Measurements from ENCODE around the gene TPT1.
"Not testable (repeated sequence)": the region's sequence is repeated elsewhere in the genome, so short reads cannot be mapped to it uniquely, and the experiment has no call there.

TPT1 gene

DNA sequence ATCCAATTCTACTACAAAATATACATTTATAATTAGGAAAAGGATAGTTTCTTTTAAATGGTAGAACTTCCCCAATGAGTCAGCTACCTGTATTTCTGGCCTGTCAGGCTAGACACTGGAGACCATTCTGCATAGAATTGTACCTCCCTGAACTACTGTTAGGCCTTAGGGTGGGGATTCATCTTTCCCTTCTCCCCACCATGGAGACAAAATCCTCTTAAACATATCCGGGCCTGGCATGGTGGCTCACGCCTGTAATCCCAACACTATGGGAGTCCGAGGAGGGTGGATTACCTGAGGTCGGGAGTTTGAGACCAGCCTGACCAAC is 24.5 kb upstream of the TPT1 start:
- DNase-seq, result no peak

DNA sequence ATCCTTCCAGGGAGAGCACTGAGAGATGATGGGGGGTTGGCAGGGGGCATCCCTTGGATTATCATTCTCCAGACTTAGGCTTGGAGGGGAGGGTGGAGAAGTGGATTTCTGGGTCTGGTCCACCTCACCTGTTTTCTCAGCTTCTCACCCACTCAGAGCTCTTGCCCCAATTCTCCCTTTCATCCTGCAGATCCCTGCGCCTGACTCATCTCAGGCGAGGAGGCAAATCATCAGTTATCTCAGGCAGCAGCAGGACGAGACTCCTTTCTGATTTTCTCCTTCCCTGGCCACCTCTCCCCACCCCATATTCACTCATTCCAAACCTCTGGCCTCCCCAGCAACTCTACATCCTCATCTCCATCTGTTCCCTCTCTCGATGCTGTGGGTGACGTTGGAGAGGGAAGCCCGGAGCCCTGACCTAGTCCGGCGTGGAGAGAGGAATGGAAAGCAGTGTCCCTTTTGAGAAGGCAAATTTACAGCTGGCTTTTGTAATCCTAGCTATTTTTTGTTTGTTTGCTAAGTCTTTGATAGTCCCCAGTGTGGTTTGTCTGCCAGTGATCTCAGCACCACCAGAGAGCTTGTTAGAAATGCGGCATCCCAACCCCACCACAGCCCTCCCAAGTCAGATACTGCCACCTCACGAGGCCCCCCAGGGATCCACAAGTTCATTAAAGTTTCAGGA is 24.0 kb upstream of the TPT1 start:
- DNase-seq, result no peak

DNA sequence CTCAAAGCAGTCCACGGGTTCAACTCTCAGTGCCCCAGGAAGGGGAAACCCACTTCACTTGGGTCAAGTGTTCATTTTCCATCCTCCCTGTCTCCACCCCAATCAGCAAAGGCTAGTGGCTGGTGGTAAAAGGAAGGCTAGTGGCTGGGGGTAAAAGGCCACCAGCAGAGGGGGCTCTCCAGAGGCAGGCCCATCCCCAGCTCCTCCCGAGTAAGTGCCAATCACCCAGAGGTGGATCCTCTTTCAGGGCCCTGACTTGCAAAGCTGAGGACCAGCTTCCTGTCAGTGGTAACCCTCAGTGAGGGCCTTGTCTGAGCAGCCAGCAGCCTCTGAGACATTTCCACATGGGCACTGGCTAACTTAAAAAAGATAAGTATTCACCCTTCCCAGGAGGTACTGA is 22.0 kb upstream of the TPT1 start:
- no peak for DNase-seq

DNA sequence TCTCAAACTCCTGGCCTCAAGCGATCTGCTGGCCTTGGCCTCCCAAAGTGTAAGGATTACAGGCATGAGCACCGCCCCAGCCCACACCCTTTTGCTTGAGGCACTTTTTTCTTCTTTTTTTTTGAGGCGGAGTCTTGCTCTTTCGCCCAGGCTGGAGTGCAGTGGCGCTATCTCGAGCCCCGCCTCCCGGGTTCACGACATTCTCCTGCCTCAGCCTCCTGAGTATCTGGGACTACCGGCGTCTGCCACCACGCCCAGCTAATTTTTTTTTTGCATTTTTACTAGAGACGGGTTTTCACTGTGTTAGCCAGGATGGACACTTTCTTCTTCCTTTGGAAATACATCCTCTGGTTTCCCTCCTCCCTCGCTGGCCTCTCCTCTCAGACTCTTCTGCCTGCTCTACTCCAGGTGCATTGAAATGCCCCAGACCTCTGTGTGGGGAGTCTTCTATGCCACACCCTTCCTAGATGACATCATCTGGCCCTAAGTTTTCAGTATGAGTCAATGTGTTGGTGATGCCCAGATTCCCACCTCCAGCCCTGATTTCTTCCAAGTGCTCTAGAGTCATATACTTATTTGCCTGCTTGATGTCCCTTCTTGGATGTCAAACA is 20.7 kb upstream of the TPT1 start:
- DNase-seq, result no peak

DNA sequence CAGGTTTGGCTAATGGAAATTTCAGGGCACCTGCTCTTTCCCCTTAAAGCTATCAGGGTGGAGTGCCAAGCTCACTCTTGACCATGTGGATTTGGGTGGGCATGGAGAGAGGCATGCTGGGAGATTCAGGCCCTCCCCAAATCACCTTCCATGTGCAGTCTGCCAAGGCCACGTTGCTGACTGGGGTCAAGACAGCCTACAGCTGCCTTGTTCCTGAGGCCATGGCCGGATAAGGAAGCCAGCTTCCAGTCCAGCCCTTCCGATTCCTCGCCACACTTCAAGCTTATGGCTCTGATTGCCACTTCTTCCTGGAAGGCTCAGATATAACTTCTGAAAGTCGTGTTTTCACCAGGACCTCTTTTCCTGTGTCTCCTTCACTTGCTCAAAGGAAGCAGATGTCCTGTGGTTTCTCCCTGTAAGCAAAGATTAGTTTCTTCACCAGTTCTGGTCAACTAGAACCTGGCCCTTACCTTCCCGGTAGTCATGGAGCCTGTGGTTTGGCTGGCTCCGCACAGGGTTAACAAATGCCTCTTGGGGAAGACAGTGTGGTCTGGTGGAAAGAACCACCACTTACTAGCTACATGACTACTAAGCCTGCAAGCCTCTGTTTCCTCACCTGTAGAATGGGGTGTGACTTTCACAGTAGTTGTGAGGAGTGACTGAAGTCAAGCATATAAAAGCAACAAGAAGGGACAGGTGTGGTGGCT is 16.1 kb upstream of the TPT1 start:
- peak; percentile 76 for DNase-seq

DNA sequence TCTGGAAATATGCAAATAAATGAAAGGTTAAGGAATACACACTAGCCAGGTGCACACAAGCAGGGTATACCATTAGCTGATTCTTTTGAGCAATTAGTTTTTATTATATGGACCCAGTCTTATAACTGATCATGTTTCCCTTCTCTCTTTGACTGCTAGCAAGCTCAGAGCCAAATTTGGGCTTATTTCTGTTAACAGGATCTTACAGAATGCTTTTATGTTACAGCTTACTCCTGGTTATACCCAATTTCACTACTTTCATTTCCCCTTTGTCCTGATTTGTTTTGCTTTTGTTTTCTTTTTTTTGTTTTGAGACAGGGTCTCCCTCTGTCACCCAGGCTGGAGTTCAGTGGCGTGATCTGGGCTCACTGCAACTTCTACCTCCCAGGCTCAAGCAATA is 12.9 kb upstream of the TPT1 start:
- no peak for DNase-seq

DNA sequence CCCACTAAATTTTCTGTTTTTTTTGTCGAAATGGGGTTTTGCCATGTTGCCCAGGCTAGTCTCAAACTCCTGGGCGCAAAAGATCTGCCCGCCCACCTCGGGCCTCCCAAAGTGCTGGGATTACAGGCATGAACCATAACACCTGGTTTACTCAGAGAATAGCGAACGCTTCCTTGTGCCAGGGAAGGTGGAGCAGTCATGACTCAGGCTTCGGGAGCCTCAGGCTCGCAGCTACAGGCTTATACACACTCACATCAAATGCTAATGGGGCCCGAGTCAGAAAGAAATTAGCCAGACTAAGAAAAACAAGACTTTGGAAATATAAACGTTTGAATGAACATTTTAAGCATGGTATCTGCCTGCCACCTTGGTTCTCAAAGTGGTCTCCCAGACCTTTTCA is 11.0 kb upstream of the TPT1 start:
- no peak for DNase-seq

DNA sequence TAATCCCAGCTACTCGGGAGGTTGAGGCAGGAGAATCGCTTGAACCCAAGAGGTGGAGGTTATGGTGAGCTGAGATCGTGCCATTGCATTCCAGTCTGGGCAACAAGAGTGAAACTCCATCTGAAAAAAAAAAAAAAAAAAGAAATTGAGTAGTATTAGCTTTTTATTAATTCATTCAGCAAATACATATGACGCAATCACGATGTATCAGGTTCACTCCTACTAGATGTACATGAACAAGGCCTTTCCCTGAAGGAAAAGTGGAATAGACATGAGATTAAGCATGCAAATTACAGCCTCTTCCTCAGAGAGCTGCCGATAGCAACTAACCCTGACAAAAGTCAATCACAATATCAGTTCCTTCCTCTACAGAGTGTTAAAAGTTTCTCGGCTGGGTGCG is 9.2 kb upstream of the TPT1 start:
- DNase-seq, result no peak

DNA sequence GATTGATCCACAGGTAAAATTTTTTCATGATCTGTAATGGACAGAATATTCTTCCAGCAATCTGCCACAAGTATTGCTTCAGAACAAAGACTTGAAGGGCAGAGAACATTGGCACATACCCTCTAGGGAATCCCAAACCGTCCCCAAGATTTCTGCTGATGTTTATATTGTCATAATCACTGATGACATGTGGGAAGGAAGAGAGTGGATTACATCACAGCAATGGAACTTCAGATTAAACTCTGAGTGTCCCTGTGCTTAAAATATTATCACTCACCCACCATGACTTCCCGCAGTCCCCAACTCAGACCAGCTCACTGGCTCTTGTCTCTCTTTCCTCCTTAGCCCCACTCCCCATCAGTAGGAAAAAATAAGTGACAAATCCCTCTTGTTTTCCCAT is 8.5 kb upstream of the TPT1 start:
- no peak for DNase-seq

DNA sequence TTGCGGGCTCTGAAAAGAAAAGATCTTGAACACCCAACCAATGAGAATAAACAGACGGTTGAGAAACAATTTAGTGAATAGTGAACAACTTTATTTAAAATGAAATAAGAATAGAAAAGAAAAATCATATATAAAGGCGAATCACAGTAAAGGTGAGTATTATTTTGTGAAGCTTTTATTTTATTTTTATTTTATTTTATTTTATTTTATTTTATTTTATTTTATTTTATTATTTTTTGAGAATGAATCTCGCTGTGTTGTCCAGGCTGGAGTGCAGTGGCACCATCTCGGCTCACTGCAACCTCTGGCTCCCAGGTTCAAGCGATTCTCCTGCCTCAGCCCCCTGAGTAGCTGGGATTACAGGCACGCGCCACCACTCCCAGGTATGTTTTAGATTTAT is 3.1 kb upstream of the TPT1 start:
- not testable (repeated sequence) for DNase-seq

DNA sequence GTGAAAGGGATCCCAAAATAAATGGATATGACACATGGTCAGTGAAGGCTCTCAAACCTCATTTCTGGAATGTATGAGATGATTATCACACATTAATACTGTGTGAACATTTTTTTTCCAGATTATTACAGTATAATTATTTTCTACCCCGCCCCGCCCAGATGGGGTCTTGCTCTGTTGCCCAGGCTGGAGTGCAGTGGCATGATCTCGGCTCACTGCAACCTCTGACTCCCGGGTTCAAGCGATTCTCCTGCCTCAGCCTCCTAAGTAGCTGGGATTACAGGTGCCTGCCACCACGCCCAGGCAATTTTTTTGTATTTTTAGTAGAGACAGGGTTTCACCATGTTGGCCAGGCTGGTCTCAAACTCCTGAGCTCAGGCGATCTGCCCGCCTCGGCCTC is 2.1 kb upstream of the TPT1 start:
- DNase-seq, result not testable (repeated sequence)

DNA sequence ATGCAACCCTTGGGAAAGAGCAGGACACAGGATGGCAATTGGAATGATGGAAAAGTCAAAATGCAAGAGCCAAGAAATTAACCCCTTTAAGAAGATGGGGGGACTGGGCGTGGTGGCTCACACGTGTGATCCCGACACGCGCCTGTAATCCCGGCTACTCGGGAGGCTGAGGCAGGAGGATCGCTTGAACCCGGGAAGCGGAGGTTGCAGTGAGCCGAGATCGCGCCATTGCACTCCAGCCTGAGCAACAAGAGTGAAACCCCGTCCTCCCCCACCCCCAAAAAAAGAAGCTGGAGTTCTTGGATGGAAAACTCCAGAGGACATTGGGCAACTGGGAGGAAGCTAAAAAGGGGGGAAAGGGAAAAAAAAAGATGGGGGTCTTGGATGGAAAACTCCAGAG is 1.7 kb upstream of the TPT1 start:
- not testable (repeated sequence) for DNase-seq

DNA sequence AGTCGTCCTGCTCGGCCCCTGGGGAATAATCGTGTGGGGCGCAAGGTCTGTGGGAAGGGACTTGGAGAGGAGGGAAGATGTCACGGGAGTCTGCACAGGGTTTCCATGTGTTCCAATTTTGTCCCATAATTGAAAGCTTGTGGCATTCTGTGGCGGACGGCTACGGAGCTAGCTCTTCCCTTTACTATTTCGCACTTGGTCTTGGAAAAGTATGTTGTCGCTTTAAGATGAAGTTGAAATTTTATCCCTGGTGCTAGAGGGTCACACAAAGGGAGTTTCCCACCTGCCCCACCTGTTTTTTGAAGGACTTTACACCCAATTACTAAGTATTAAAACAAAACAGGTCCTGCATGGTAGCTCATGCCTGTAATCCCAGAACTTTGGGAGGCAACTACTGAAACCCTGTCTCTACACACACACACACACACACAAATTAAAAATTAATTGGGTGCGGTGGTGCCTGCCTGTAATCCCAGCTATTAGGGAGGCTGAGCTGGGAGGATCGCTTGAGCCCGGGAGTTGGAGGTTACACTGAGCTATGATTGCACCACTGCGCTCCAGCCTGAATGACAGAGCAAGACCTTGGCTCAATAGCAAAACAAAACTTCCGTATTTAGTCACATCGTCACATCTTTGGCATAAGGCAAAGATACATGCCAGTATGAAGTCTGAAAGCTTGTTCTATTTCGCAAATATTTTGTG is 967 bp upstream of the TPT1 start:
- DNase-seq, result no peak

DNA sequence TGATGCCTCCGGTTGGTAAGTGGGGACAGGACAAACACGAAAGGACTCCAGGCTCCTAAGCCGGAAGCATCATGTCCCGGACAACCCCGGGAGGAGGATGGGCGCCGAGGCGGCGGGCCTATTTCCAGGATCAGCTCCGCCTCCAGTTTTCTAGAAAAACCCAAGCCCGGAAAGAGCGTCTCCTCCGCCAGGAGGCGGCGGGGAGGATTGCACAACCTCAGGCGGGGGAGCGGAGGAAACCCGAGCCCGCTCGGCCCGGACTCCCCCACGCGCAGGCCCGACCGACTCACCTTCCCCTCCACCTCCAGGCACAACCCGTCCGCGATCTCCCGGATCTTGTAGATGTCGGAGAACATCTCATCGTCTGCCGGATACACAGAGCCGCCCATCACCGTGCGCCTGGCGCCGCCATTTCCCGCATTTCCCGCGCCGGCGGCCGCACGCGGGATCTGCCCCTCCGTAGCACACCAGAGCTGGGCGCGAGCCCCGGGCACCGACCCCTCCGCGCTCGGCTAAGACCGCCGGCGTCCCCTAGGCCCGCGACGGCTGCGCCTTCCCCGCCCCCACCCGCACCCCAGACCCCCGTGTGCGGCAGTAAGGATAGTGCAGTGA is 455 bp downstream of the TPT1 start:
- DNase-seq, result peak; percentile 52

DNA sequence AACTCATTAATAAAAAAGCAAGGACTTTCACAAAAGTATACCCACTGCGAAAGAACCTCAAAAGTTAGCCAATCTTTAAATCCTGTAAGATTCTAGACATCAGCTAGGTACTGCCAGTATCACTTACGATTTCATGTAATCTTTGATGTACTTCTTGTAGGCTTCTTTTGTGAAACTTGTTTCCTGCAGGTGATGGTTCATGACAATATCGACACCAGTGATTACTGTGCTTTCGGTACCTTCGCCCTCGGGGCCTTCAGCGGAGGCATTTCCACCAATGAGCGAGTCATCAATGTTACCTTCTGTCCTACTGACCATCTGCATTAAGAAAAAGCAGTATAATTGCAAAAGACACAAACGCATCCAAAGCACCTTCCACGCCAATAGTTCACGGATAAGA is 1.1 kb downstream of the TPT1 start:
- no peak for DNase-seq

DNA sequence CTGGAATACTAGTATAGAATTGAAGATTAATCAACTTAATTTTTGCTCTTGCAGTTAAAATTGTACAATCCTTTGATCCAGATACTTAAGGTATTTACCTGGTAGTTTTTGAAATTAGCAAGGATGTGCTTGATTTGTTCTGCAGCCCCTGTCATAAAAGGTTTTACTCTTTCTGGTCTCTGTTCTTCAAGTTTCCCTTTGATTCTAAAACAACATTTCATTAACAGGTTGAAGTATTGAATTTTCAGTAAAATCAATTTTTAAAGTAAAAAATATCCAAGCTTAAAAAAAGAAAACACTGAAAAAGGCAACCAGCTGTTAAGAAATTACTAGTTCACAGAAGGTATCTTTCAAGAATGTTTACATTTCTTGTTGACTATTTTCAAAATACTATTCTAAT is 1.6 kb downstream of the TPT1 start:
- no peak for DNase-seq

DNA sequence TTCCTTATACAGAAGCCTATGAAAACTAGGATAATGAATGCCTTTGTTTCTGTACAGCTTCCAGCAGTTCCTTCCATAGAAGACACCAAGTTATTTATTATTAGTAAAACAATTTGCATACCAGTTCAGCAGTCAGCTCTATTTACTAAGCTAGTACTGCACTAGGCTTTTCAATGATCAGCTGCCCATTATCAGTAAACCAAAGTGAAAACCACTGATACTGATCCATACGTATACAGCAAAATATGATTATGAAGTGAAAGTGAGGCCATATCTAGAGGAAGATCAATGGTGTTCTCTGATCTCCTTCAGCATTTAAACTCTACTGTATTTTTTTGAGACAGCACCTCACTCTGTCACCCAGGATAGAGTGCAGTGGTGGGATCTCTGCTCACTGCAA is 3.2 kb downstream of the TPT1 start:
- no peak for DNase-seq

DNA sequence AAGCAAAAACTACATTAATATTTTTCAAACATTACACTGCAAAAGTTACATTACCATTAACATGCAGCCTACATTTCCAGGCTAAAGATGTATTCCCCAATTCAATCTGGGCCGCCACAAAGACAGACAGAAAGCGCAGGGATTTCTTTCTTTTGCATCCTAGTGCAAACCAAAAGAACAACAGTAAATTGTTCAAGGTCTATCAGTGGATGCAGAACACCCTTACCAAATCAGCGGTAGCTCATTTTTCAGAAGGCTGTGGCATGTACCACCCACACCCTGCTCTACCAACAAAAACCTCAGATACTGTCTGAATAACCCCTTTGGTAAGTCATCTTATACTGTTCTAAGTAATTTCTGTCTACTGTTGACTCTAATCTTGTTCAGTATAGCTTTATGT is 3.6 kb downstream of the TPT1 start:
- DNase-seq, result no peak

DNA sequence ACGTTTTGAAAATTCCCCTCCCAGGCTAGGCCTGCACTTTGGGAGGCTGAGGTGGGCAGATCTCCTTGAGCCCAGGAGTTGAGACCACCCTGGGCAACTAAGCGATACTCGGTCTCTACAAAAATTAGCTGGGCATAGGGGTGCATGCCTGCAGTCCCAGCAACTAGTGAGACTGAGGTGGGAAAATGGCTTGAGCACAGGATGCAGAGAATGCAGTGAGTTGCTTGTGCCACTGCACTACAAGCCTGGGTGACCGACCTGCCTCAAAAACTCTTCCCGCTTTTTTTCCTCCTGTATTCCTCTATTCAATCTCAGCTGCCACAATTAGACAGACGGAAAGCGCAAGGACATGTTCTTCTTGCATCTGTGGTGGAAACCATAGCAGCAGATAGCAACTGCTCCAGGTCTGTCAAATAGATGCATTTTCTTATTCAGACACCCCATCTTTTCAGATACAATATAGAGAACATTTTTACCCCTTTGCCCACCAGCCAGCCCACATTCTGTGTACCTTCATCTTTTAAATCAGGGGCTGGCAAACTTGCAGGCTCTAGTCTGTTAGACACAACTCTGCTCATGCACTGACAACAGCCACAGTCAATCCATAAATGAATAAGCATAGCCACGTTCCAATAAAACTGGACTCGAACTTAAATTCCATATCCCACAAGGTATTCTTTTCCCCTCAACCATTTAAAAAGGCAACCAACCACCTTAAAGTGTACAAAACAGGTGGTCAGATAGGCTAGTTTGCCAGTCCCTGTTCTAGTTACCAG is 4.8 kb downstream of the TPT1 start:
- no peak for DNase-seq

DNA sequence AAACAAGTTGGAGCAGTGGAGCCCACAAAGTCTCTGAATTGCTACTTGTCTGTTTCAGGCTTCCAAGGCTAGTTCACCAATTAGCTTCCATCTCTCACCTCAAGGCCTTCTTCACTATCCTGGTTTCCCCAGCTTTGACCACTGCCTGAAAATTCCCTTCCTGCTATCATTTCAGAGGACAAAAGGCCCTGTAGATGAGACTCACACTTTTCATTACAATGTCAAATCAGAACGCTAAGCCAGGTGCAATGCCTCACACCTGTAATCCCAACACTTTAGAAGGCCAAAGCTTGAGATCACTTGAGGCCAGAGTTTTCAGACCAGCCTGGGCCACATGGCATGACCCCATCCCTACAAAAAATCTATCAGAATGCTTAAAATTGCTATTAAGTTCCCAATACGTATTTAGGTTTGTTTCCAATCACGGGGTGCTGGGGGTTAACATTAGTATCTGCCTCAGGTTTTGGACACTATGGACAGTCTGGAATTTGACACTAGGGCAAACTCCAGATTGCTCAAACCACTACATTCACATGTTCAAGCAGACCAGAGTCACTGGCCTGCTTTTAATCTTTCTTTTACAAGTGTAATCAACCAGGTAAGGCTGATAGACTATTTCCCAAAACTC is 5.5 kb downstream of the TPT1 start:
- DNase-seq, result no peak

DNA sequence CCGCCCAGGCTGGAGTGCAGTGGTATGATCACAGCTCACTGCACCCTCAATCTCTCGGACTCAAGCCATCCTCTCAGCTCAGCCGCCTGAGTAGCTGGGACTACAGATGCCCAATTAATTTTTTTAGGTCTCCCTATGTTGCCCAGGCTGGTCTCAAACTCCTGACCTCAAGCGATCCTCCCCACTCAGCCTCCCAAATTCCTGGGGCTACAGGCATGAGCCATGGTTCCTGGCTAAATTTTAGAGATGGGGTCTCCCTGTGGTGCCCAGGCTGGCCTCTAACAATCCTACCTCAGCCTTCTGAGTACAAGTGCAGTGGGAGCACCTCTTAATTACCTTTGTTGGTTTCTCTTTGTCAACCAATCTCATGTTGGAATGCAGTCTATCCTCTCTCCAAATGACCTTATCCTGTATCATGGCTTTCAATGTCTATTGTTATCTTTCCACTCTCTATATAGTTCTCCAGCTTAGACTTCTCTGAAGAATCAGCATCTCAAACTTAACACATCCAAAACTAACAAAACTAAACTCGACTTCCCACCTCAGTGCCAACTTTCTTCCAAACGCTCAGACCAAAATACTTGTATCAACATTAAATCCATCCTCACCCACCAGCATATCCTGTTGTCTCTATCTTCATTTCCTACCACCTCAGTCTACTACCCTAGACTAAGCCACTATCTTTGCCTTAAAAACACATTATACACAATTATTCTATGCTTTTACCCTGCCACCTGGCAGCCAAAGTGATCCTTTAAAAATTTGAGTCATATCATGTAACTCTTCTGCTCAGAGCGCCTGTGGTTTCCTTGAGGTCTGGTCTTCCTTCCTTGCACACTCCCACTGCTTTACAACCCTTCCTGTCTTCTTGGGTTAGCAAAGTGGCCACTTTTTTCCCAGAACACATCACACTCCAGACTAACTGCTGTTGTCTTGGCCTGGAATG is 6.7 kb downstream of the TPT1 start:
- peak; percentile 73 for DNase-seq
